GM12874 (cell line): ENCODE data around the gene CYTL1.

ENCODE experiments used
- TF ChIP-seq, protein P1 (sequence below): IDR thresholded peaks from 2 replicates; pipeline ENCODE4 v1.5.1; 2011; ENCODE audit warnings: low read depth, mild to moderate bottlenecking, control low read depth, low read length, moderate library complexity; ENCODE audit not compliant: insufficient read depth

CYTL1 gene

GRCh38 chr4:4974727-4975126, 44.5 kb downstream of the CYTL1 start:
- TF ChIP-seq, protein P1, sequence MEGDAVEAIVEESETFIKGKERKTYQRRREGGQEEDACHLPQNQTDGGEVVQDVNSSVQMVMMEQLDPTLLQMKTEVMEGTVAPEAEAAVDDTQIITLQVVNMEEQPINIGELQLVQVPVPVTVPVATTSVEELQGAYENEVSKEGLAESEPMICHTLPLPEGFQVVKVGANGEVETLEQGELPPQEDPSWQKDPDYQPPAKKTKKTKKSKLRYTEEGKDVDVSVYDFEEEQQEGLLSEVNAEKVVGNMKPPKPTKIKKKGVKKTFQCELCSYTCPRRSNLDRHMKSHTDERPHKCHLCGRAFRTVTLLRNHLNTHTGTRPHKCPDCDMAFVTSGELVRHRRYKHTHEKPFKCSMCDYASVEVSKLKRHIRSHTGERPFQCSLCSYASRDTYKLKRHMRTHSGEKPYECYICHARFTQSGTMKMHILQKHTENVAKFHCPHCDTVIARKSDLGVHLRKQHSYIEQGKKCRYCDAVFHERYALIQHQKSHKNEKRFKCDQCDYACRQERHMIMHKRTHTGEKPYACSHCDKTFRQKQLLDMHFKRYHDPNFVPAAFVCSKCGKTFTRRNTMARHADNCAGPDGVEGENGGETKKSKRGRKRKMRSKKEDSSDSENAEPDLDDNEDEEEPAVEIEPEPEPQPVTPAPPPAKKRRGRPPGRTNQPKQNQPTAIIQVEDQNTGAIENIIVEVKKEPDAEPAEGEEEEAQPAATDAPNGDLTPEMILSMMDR: no peak

- TF ChIP-seq, protein P1: no peak
Measured at GRCh38 chr4:4971796-4972195, 47.5 kb downstream of the CYTL1 start.

GRCh38 chr4:4969298-4969697, 50.0 kb downstream of the CYTL1 start:
- TF ChIP-seq, protein P1: no peak

GRCh38 chr4:4968161-4968725, 51.0 kb downstream of the CYTL1 start:
- TF ChIP-seq, protein P1: no peak
